Measurements from ENCODE around the gene EIF4EBP3.

The EIF4EBP3 gene

GRCh38 chr5:140557136-140557805, 9.8 kb downstream of the EIF4EBP3 start, which contains the start of gene SRA1:
Gene SRA1 (minus strand): TSS chr5:140557473. CDS start chr5:140557452, 21 bp downstream.
- DNase-seq (ENCODE audit: low read depth) = peak; percentile 75

- DNase-seq (ENCODE audit: low read depth) = no peak
Measured at GRCh38 chr5:140557965-140558364, 10.5 kb downstream of the EIF4EBP3 start.

- no peak for DNase-seq (ENCODE audit: low read depth)
Measured at GRCh38 chr5:140558542-140558941, 11.1 kb downstream of the EIF4EBP3 start.

GRCh38 chr5:140560227-140560626, 12.8 kb downstream of the EIF4EBP3 start:
- DNase-seq (ENCODE audit: low read depth) = no peak

- DNase-seq (ENCODE audit: low read depth) = no peak
Measured at GRCh38 chr5:140561753-140562523, 14.5 kb downstream of the EIF4EBP3 start.

GRCh38 chr5:140563596-140563995, 16.1 kb downstream of the EIF4EBP3 start:
- no peak for DNase-seq (ENCODE audit: low read depth)

- peak; percentile 96 for DNase-seq (ENCODE audit: low read depth)
Measured at GRCh38 chr5:140564196-140565023, 16.9 kb downstream of the EIF4EBP3 start, which contains the start of the genes APBB3 and SLC35A4. Gene APBB3 (minus strand): TSS chr5:140564598. CDS start chr5:140564245, 353 bp downstream. Gene SLC35A4 (plus strand): TSS chr5:140564828. CDS start chr5:140567170, 2,342 bp downstream.

GRCh38 chr5:140565024-140565779, 17.7 kb downstream of the EIF4EBP3 start:
- no peak for DNase-seq (ENCODE audit: low read depth)

GRCh38 chr5:140565780-140566095, 18.3 kb downstream of the EIF4EBP3 start:
- no peak for DNase-seq (ENCODE audit: low read depth)

GRCh38 chr5:140566665-140567064, 19.2 kb downstream of the EIF4EBP3 start:
- DNase-seq (ENCODE audit: low read depth) = no peak

- no peak for DNase-seq (ENCODE audit: low read depth)
Measured at GRCh38 chr5:140567136-140567818, 19.8 kb downstream of the EIF4EBP3 start.

GRCh38 chr5:140567871-140568270, 20.4 kb downstream of the EIF4EBP3 start:
- no peak for DNase-seq (ENCODE audit: low read depth)

- DNase-seq (ENCODE audit: low read depth) = no peak
Measured at GRCh38 chr5:140568443-140569063, 21.1 kb downstream of the EIF4EBP3 start.

- DNase-seq (ENCODE audit: low read depth) = no peak
Measured at GRCh38 chr5:140569197-140569596, 21.7 kb downstream of the EIF4EBP3 start.

- no peak for DNase-seq (ENCODE audit: low read depth)
Measured at GRCh38 chr5:140570058-140570457, 22.6 kb downstream of the EIF4EBP3 start.

GRCh38 chr5:140570488-140570887, 23.0 kb downstream of the EIF4EBP3 start:
- DNase-seq (ENCODE audit: low read depth) = no peak

- no peak for DNase-seq (ENCODE audit: low read depth)
Measured at GRCh38 chr5:140571105-140571504, 23.6 kb downstream of the EIF4EBP3 start.

- no peak for DNase-seq (ENCODE audit: low read depth)
Measured at GRCh38 chr5:140573683-140574082, 26.2 kb downstream of the EIF4EBP3 start.

GRCh38 chr5:140574165-140574564, 26.7 kb downstream of the EIF4EBP3 start:
- no peak for DNase-seq (ENCODE audit: low read depth)

- no peak for DNase-seq (ENCODE audit: low read depth)
Measured at GRCh38 chr5:140575309-140575708, 27.8 kb downstream of the EIF4EBP3 start.

- DNase-seq (ENCODE audit: low read depth) = no peak
Measured at GRCh38 chr5:140576776-140577201, 29.3 kb downstream of the EIF4EBP3 start.
